Heart right ventricle (tissue), 16 donors: ENCODE data around the gene DARS2. TPM values are rescaled to one million over a fixed set of nuclear protein-coding genes. Genes with fewer than 3 reads are reported as not detected.

Source experiments
- ATAC-seq, 8 donors: fragments of 200-7000 bp; cut with Tn5 transposase; one replicate each; pipeline ENCODE4 v1.9.1; 2020; ENCODE audit warnings: mild to moderate bottlenecking in 8 of 8, moderate library complexity in 8 of 8, moderate number of reproducible peaks in 1 of 8
- DNase-seq, 2 donors: peaks; one replicate each; pipeline ENCODE4 v3.0.0-alpha.2; 2020
- H3K27ac ChIP-seq, 10 donors: fragments of 200-600 bp; sonication (generic) in 2 of 10; one replicate each; pipeline versions ENCODE4 v1.5.0 to v1.8.0; 2020 to 2022; ENCODE audit warnings: mild to moderate bottlenecking in 3 of 10
- H3K27me3 ChIP-seq, 7 donors: fragments of 200-600 bp; one replicate each; pipeline ENCODE4 v1.8.0; 2021 to 2022; ENCODE audit warnings: mild to moderate bottlenecking in 2 of 7
- H3K36me3 ChIP-seq, 9 donors: fragments of 200-600 bp; sonication (generic) in 1 of 9; one replicate each; pipeline versions ENCODE4 v1.5.0 to v1.8.0; 2020 to 2022; ENCODE audit warnings: mild to moderate bottlenecking in 2 of 9
- H3K4me1 ChIP-seq, 9 donors: fragments of 200-600 bp; sonication (generic) in 1 of 9; one replicate each; pipeline versions ENCODE4 v1.5.0 to v1.8.0; 2020 to 2022; ENCODE audit warnings: mild to moderate bottlenecking in 4 of 9
- H3K4me3 ChIP-seq, 10 donors: fragments of 200-600 bp; sonication (generic) in 2 of 10; one replicate each; pipeline versions ENCODE4 v1.5.0 to v1.8.0; 2020 to 2022; ENCODE audit warnings: mild to moderate bottlenecking in 7 of 10, moderate library complexity in 2 of 10
- H3K9me3 ChIP-seq, 11 donors: fragments of 200-600 bp in 10 of 11; sonication (generic) in 2 of 11; one replicate each; pipeline versions ENCODE4 v1.5.0 to v1.8.0; 2013 to 2022; ENCODE audit warnings: mild to moderate bottlenecking in 2 of 11, control low read depth in 1 of 11, moderate library complexity in 1 of 11
- CTCF ChIP-seq, 9 donors: fragments of 200-600 bp; sonication (generic) in 2 of 9; IDR thresholded peaks; one replicate each; pipeline versions ENCODE4 v1.5.0 to v1.8.0; 2021 to 2022; ENCODE audit warnings: antibody characterized with exemption in 9 of 9, mild to moderate bottlenecking in 5 of 9, moderate library complexity in 1 of 9
- WGBS, 2 donors: extraction: QIAGEN DNeasy Blood & Tissue Kit; methylation state at CpG; one replicate each; pipeline ENCODE4 v1.1.7; 2013; ENCODE audit warnings: inconsistent platforms in 1 of 2; 5-methylcytosine and 5-hydroxymethylcytosine counted together
- intact Hi-C, 10 donors: fragments of 100-400 bp; cut with DNase I; formaldehyde crosslinking; loops; one replicate each; pipeline versions ENCODE4 v1.11.1 to v1.14.2; 2022
- polyA plus RNA-seq, 2 donors: library from polyadenylated mRNA; stranded (reverse); fragments of 200-250 nt; gene quantifications; one replicate each; pipeline ENCODE4 v1.2.3, GENCODE V29; 2013
- total RNA-seq, 10 donors: library from RNA; stranded (reverse); fragmentation: NEBNext Ultra II Directional in 3 of 10; extraction: Animal tissue kit (Norgen Biotek cat#: 25700) in 3 of 10; gene quantifications; one replicate each; pipeline versions ENCODE4 v1.2.1 to v1.2.4, GENCODE V29; 2021 to 2023
- donor health status: Arrhythmogenic right ventricular cardiomyopathy.
- donor health status: ischemic (EF 13 %, LVEDD 7.1; RV severe dilation, severe dysfunction).
- donor health status: healthy with polysubstance abuse.
- donor health status: DM: no; HTN: yes; CAD: no.
- donor health status: DM: no; HTN: no; CAD: no.
- donor health status: ischemic (EF 25% LVEDD 6.9; RV normal size, moderate dysfunction).
- donor health status: ischemic (EF 25% LVEDD 5.7; RV mildly dilated, moderate dysfunction).
- donor health status: healthy.
- donor health status: DM: yes; HTN: yes; CAD: no.
- donor health status: Ischemic cardiomyopathy.
- donor health status: ischemic (EF 35%, LVEDD 5.7; RV mildly dilated, moderate dysfunction).
- donor health status: nonischemic (EF 11% LVEDD 7.7; RV severe dilation, severe dysfunction).
- donor health status: DM: yes; HTN: yes; CAD: no.
- donor health status: PGD.
- donor health status: ischemic (EF 29% LVEDD 5.4; RV normal size, mild dysfunction).
- donor health status: nonischemic (EF 23%, LVEDD 6.1; RV moderate dilation, normal function).

Gene DARS2
- total and polyA plus RNA-seq, 12 donors, result 5.0 to 22.8 (median 15.8) TPM

GRCh38 chr1:173865468-173866164 is 41.1 kb downstream of the DARS2 start:
- Histone ChIP-seq H3K4me3 (peak overlapping the region in 3 of 10 donors; percentile 76 to 87 (median 81)), H3K27me3 (no peaks in the 10 kb centered on the region), H3K27ac (peak overlapping the region in 3 of 10 donors; percentile 1 to 98 (median 33)), H3K4me1 (peaks cover 4 to 53% (median 45%) of the 10 kb centered on the region in 9 donors), H3K9me3 (no peaks in the 10 kb centered on the region), H3K36me3 (peaks cover 0 to 71% (median 45%) of the 10 kb centered on the region in 9 donors)
- intact Hi-C loops, result loop anchor here in 3 of 10 donors (2.0 to 10.0 kb wide), 4 partner anchors 38 to 289 kb away; partner anchors contain the start of genes RC3H1 (in 2 of the 3), CENPL (in 1 of the 3), DARS2 (in 1 of the 3) and RABGAP1L (in 1 of the 3)
- DNase-seq (no peak), ATAC-seq (no peak)
- TF ChIP-seq CTCF (IDR thresholded peaks at IDR 0.05), result no peak
- 37 to 48% methylated on average over 4 of the region's 4 CpGs for WGBS, 2 donors

- DNase-seq (no peak), ATAC-seq (no peak)
- Histone ChIP-seq H3K27me3 (no peaks in the 10 kb centered on the region), H3K4me3 (peak overlapping the region in 9 of 10 donors; percentile 61 to 90 (median 87)), H3K4me1 (peaks cover 4 to 63% (median 55%) of the 10 kb centered on the region in 9 donors), H3K27ac (peak overlapping the region in 7 of 10 donors; percentile 94 to 99 (median 98)), H3K9me3 (no peaks in the 10 kb centered on the region), H3K36me3 (peaks cover 0 to 71% (median 45%) of the 10 kb centered on the region in 9 donors)
- TF ChIP-seq CTCF (IDR thresholded peaks at IDR 0.05), result no peak
- WGBS, 2 donors, result 21 to 28% methylated on average over 2 of the region's 2 CpGs
- intact Hi-C loops, result loop anchor here in 3 of 10 donors (2.0 to 10.0 kb wide), 4 partner anchors 39 to 288 kb away; partner anchors contain the start of genes RC3H1 (in 2 of the 3), CENPL (in 1 of the 3), DARS2 (in 1 of the 3) and RABGAP1L (in 1 of the 3)
These were observed 42.1 kb downstream of the DARS2 start for GRCh38 chr1:173866413-173867115.

GRCh38 chr1:173867141-173867752 is 42.8 kb downstream of the DARS2 start:
- DNase-seq (peak; percentile 7 to 16), ATAC-seq (peak in 4 of 8 donors; percentile 6 to 15 (median 12))
- Histone ChIP-seq H3K27me3 (no peaks in the 10 kb centered on the region), H3K9me3 (no peaks in the 10 kb centered on the region), H3K27ac (peak overlapping the region; percentile 94 to 99 (median 98)), H3K4me1 (peaks cover 4 to 67% (median 58%) of the 10 kb centered on the region in 9 donors), H3K4me3 (peak overlapping the region; percentile 61 to 94 (median 87)), H3K36me3 (peaks cover 0 to 66% (median 44%) of the 10 kb centered on the region in 9 donors)
- no peak for TF ChIP-seq CTCF (IDR thresholded peaks at IDR 0.05)
- intact Hi-C loops, result loop anchor here in 3 of 10 donors (2.0 to 10.0 kb wide), 4 partner anchors 40 to 288 kb away; partner anchors contain the start of genes RC3H1 (in 2 of the 3), CENPL (in 1 of the 3), DARS2 (in 1 of the 3) and RABGAP1L (in 1 of the 3)
- 5 to 8% methylated on average over 32 of the region's 32 CpGs for WGBS, 2 donors
